Activated CD8-positive, alpha-beta T cell treated with anti-CD3 and anti-CD28 coated beads for 36 hours (primary cell): Measurements from ENCODE around the gene NPDC1. TPM values are rescaled to one million over a fixed set of nuclear protein-coding genes. Genes with fewer than 3 reads are reported as not detected.
A peak's percentile ranks its signal among the peaks of the same experiment; 100 is the strongest.

Experiments used
- ATAC-seq: fragments of 200-7000 bp; cut with Tn5 transposase; one replicate; pipeline ENCODE4 v1.10.0; 2021; ENCODE audit warnings: mild to moderate bottlenecking, moderate library complexity
- CTCF ChIA-PET: fragments of 350-600 bp; sonication (Branson Sonifier 250); formaldehyde crosslinking; loops from one replicate; lab custom pipeline; 2021; ENCODE audit warnings: antibody characterized with exemption; lab: Charles Lee
- POLR2A ChIA-PET: fragments of 350-600 bp; sonication (Branson Sonifier 250); formaldehyde crosslinking; loops from one replicate; lab custom pipeline; 2021; ENCODE audit warnings: antibody characterized with exemption; lab: Charles Lee
- DNase-seq: peaks from one replicate; pipeline ENCODE4 v3.0.0-alpha.2; 2020
- H3K27ac Mint-ChIP-seq: one replicate; pipeline ENCODE4 v1.8.0; 2021; ENCODE audit warnings: mild to moderate bottlenecking, mixed read lengths
- H3K27me3 Mint-ChIP-seq: one replicate; pipeline ENCODE4 v1.8.0; 2021; ENCODE audit warnings: mixed read lengths
- H3K36me3 Mint-ChIP-seq: one replicate; pipeline ENCODE4 v1.8.0; 2021; ENCODE audit warnings: low read depth, mixed read lengths
- H3K4me1 Mint-ChIP-seq: one replicate; pipeline ENCODE4 v1.8.0; 2021; ENCODE audit warnings: low read depth, mixed read lengths
- H3K4me3 Mint-ChIP-seq: one replicate; pipeline ENCODE4 v1.8.0; 2021; ENCODE audit warnings: mild to moderate bottlenecking, moderate library complexity, mixed read lengths
- H3K9me3 Mint-ChIP-seq: one replicate; pipeline ENCODE4 v1.8.0; 2021; ENCODE audit warnings: mixed read lengths
- CTCF ChIP-seq: fragments of 200-600 bp; IDR thresholded peaks from one replicate; pipeline ENCODE4 v1.8.0; 2022; ENCODE audit warnings: antibody characterized with exemption, mild to moderate bottlenecking
- intact Hi-C: fragments of 100-400 bp; cut with micrococcal nuclease; formaldehyde crosslinking; loops from one replicate; pipeline ENCODE4 v1.10.0; 2022
- total RNA-seq, 2 experiments: library from RNA; stranded (reverse); gene quantifications; one replicate each; pipeline ENCODE4 v1.2.3, GENCODE V29; 2021

NPDC1 gene
- total RNA-seq, 2 experiments from 2014 or later, result 18.2 to 21.2 TPM

GRCh38 chr9:137052998-137053943 lies 7.3 kb upstream of the NPDC1 start:
- Mint-ChIP-seq H3K4me3 (no peak overlapping the region), H3K27me3 (peaks cover 20% of the 10 kb centered on the region), H3K4me1 (no peaks in the 10 kb centered on the region)

GRCh38 chr9:137052293-137052692 lies 6.3 kb upstream of the NPDC1 start:
- H3K4me3 Mint-ChIP-seq, result no peak overlapping the region
- no peak for ATAC-seq
- ChIA-PET POLR2A (interaction anchor here (1.2 kb wide), 2 partner anchors 13 to 18 kb away, joined by 3 to 5 read pairs; no protein-coding TSS in a partner anchor), CTCF (interaction anchor here (0.6 to 7.3 kb wide), 5 partner anchors 8 to 24 kb away, joined by 3 to 164 read pairs (median 6); partner anchors contain the start of genes SAPCD2 and UAP1L1)
- H3K9me3 Mint-ChIP-seq, result no peaks in the 10 kb centered on the region
- DNase-seq, result no peak
- H3K4me1 Mint-ChIP-seq, result no peaks in the 10 kb centered on the region
- no peak overlapping the region for H3K27ac Mint-ChIP-seq
- H3K36me3 Mint-ChIP-seq, result no peaks in the 10 kb centered on the region
- H3K27me3 Mint-ChIP-seq, result peaks cover 29% of the 10 kb centered on the region
- intact Hi-C loops, result no loop called here
- no peak for TF ChIP-seq CTCF

More at GRCh38 chr9:137052998-137053943, 7.3 kb upstream of the NPDC1 start:
- Mint-ChIP-seq H3K27ac (no peak overlapping the region), H3K36me3 (no peaks in the 10 kb centered on the region), H3K9me3 (no peaks in the 10 kb centered on the region)
- intact Hi-C loops, result no loop called here
- ATAC-seq, result peak; percentile 34
- no peak for TF ChIP-seq CTCF
- POLR2A ChIA-PET, result interaction anchor here (1.2 to 1.3 kb wide), 3 partner anchors 12 to 26 kb away, joined by 3 to 5 read pairs (median 3); no protein-coding TSS in a partner anchor
- CTCF ChIA-PET, result interaction anchor here (1.3 to 7.3 kb wide), 5 partner anchors 14 to 24 kb away, joined by 5 to 164 read pairs (median 11); partner anchors contain the start of genes SAPCD2 and UAP1L1
- no peak for DNase-seq

GRCh38 chr9:137051145-137051724 lies 5.3 kb upstream of the NPDC1 start:
- Mint-ChIP-seq H3K27me3 (peaks cover 37% of the 10 kb centered on the region), H3K9me3 (no peaks in the 10 kb centered on the region), H3K4me1 (peaks cover 3% of the 10 kb centered on the region), H3K36me3 (no peaks in the 10 kb centered on the region), H3K27ac (no peak overlapping the region), H3K4me3 (no peak overlapping the region)
- no peak for ATAC-seq
- no peak for DNase-seq
- TF ChIP-seq CTCF, result no peak
- ChIA-PET CTCF (interaction anchor here (7.3 kb wide), 1 partner anchor 17 kb away, joined by 164 read pairs; the partner anchor contains the start of gene SAPCD2), POLR2A (no interaction called here)
- intact Hi-C loops, result no loop called here

GRCh38 chr9:137050570-137050969 lies 4.6 kb upstream of the NPDC1 start:
- Mint-ChIP-seq H3K4me1 (peaks cover 3% of the 10 kb centered on the region), H3K27me3 (peaks cover 37% of the 10 kb centered on the region), H3K9me3 (no peaks in the 10 kb centered on the region), H3K4me3 (no peak overlapping the region), H3K36me3 (no peaks in the 10 kb centered on the region), H3K27ac (no peak overlapping the region)
- TF ChIP-seq CTCF, result no peak
- intact Hi-C loops, result no loop called here
- DNase-seq (no peak), ATAC-seq (no peak)
- ChIA-PET CTCF (interaction anchor here (7.3 kb wide), 1 partner anchor 18 kb away, joined by 164 read pairs; the partner anchor contains the start of gene SAPCD2), POLR2A (interaction anchor here (1.6 kb wide), 1 partner anchor 8 kb away, joined by 4 read pairs; no protein-coding TSS in a partner anchor)
